Measurements from ENCODE around the gene CACNA1D.

- TF ChIP-seq, protein P1, sequence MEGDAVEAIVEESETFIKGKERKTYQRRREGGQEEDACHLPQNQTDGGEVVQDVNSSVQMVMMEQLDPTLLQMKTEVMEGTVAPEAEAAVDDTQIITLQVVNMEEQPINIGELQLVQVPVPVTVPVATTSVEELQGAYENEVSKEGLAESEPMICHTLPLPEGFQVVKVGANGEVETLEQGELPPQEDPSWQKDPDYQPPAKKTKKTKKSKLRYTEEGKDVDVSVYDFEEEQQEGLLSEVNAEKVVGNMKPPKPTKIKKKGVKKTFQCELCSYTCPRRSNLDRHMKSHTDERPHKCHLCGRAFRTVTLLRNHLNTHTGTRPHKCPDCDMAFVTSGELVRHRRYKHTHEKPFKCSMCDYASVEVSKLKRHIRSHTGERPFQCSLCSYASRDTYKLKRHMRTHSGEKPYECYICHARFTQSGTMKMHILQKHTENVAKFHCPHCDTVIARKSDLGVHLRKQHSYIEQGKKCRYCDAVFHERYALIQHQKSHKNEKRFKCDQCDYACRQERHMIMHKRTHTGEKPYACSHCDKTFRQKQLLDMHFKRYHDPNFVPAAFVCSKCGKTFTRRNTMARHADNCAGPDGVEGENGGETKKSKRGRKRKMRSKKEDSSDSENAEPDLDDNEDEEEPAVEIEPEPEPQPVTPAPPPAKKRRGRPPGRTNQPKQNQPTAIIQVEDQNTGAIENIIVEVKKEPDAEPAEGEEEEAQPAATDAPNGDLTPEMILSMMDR (IDR thresholded peaks at IDR 0.05), result no peak
- TF ChIP-seq POLR2AphosphoS5 (IDR thresholded peaks at IDR 0.05), result no peak
- TF ChIP-seq EP300 (IDR thresholded peaks at IDR 0.05), result no peak
- no peak for TF ChIP-seq POLR2A (IDR thresholded peaks at IDR 0.05; ENCODE audit: low read depth)
These were observed 156.7 kb downstream of the CACNA1D start for GRCh38 chr3:53650928-53651661.

Data from esophagus muscularis mucosa (tissue), 4 donors.